GM21381 (cell line): ENCODE data around the gene CHD5.

ENCODE experiments used
- ATAC-seq: cut with Tn5 transposase; IDR thresholded peaks from one replicate; pipeline ENCODE4 v1.9.1; 2021; ENCODE audit warnings: mild to moderate bottlenecking, moderate library complexity; ENCODE audit not compliant: unreplicated experiment

CHD5 gene

GRCh38 chr1:6134741-6135510 is 45.2 kb downstream of the CHD5 start:
- no peak for ATAC-seq

- no peak for ATAC-seq
These were observed 45.9 kb downstream of the CHD5 start for GRCh38 chr1:6134206-6134605.

GRCh38 chr1:6133146-6133895 is 46.8 kb downstream of the CHD5 start:
- ATAC-seq: no peak

GRCh38 chr1:6131561-6131960 is 48.6 kb downstream of the CHD5 start:
- ATAC-seq: no peak

- no peak for ATAC-seq
These were observed 49.5 kb downstream of the CHD5 start for GRCh38 chr1:6130596-6130995.

GRCh38 chr1:6130036-6130435 is 50.1 kb downstream of the CHD5 start:
- ATAC-seq: no peak

- no peak for ATAC-seq
These were observed 50.8 kb downstream of the CHD5 start for GRCh38 chr1:6129313-6129712.

- ATAC-seq: no peak
These were observed 51.6 kb downstream of the CHD5 start for GRCh38 chr1:6128276-6129081.

- ATAC-seq: no peak
These were observed 52.4 kb downstream of the CHD5 start for GRCh38 chr1:6127587-6128163.

GRCh38 chr1:6126521-6127067 is 53.5 kb downstream of the CHD5 start:
- ATAC-seq: no peak

- no peak for ATAC-seq
These were observed 54.1 kb downstream of the CHD5 start for GRCh38 chr1:6126028-6126427.

- no peak for ATAC-seq
These were observed 54.8 kb downstream of the CHD5 start for GRCh38 chr1:6125366-6125765.

- ATAC-seq: no peak
These were observed 55.3 kb downstream of the CHD5 start for GRCh38 chr1:6124746-6125365.

- no peak for ATAC-seq
These were observed 55.8 kb downstream of the CHD5 start for GRCh38 chr1:6124341-6124740.

GRCh38 chr1:6123816-6124215 is 56.3 kb downstream of the CHD5 start:
- no peak for ATAC-seq

GRCh38 chr1:6123083-6123482 is 57.0 kb downstream of the CHD5 start:
- ATAC-seq: no peak

- ATAC-seq: no peak
These were observed 58.3 kb downstream of the CHD5 start for GRCh38 chr1:6121651-6122370.

GRCh38 chr1:6121021-6121421 is 59.1 kb downstream of the CHD5 start:
- ATAC-seq: no peak

GRCh38 chr1:6118415-6118814 is 61.7 kb downstream of the CHD5 start:
- no peak for ATAC-seq

GRCh38 chr1:6117624-6118023 is 62.5 kb downstream of the CHD5 start:
- ATAC-seq: no peak
